Choroid plexus epithelial cell (primary cell): ENCODE measurements around the gene BLCAP.
"Not testable (repeated sequence)": the region's sequence is repeated elsewhere in the genome, so short reads cannot be mapped to it uniquely, and the experiment has no call there.

ENCODE experiments used
- DNase-seq: peaks from one replicate; pipeline ENCODE4 v3.0.0-alpha.2; 2010; ENCODE audit warnings: low read depth
- H3K4me3 ChIP-seq: 2 replicates; pipeline ENCODE4 v1.5.1; 2011; ENCODE audit warnings: low read depth, mild to moderate bottlenecking, control low read depth, low read length, moderate library complexity
- CTCF ChIP-seq: conservative IDR thresholded peaks from 2 replicates; pipeline ENCODE4 v1.5.1; 2011; ENCODE audit warnings: low read depth, mild to moderate bottlenecking, control low read depth, inconsistent platforms, low read length, moderate library complexity

The BLCAP gene

GRCh38 chr20:37492945-37493344, 34.7 kb downstream of the BLCAP start:
- no peak overlapping the region for H3K4me3 ChIP-seq
- no peak for DNase-seq
- no peak for TF ChIP-seq CTCF

GRCh38 chr20:37492096-37492625, 35.5 kb downstream of the BLCAP start:
- no peak for TF ChIP-seq CTCF
- no peak for DNase-seq
- H3K4me3 ChIP-seq = no peak overlapping the region

- no peak for TF ChIP-seq CTCF
- no peak overlapping the region for H3K4me3 ChIP-seq
- no peak for DNase-seq
Observed at GRCh38 chr20:37490663-37491350, 36.9 kb downstream of the BLCAP start.

- not testable (repeated sequence) for H3K4me3 ChIP-seq, DNase-seq
Observed at GRCh38 chr20:37486209-37486608, 41.5 kb downstream of the BLCAP start.

- no peak overlapping the region for H3K4me3 ChIP-seq
- no peak for TF ChIP-seq CTCF
- DNase-seq = no peak
Observed at GRCh38 chr20:37484331-37484730, 43.3 kb downstream of the BLCAP start.

GRCh38 chr20:37481610-37482009, 46.1 kb downstream of the BLCAP start:
- DNase-seq = no peak
- no peak for TF ChIP-seq CTCF
- H3K4me3 ChIP-seq = no peak overlapping the region

- TF ChIP-seq CTCF = no peak
- DNase-seq = no peak
Observed at GRCh38 chr20:37480919-37481318, 46.8 kb downstream of the BLCAP start.

More at GRCh38 chr20:37480919-37481318, 46.8 kb downstream of the BLCAP start:
- H3K4me3 ChIP-seq = no peak overlapping the region
